GM12892 (cell line): ENCODE data around the gene DEGS1.

Experiments used
- POLR2A ChIP-seq: IDR thresholded peaks from 2 replicates; pipeline ENCODE4 v1.6.1; 2011; ENCODE audit warnings: low read depth, low read length, control low read depth
- POLR2AphosphoS5 ChIP-seq: IDR thresholded peaks from 2 replicates; pipeline ENCODE4 v1.6.1; 2011; ENCODE audit warnings: low read depth, low read length, control low read depth

DNA sequence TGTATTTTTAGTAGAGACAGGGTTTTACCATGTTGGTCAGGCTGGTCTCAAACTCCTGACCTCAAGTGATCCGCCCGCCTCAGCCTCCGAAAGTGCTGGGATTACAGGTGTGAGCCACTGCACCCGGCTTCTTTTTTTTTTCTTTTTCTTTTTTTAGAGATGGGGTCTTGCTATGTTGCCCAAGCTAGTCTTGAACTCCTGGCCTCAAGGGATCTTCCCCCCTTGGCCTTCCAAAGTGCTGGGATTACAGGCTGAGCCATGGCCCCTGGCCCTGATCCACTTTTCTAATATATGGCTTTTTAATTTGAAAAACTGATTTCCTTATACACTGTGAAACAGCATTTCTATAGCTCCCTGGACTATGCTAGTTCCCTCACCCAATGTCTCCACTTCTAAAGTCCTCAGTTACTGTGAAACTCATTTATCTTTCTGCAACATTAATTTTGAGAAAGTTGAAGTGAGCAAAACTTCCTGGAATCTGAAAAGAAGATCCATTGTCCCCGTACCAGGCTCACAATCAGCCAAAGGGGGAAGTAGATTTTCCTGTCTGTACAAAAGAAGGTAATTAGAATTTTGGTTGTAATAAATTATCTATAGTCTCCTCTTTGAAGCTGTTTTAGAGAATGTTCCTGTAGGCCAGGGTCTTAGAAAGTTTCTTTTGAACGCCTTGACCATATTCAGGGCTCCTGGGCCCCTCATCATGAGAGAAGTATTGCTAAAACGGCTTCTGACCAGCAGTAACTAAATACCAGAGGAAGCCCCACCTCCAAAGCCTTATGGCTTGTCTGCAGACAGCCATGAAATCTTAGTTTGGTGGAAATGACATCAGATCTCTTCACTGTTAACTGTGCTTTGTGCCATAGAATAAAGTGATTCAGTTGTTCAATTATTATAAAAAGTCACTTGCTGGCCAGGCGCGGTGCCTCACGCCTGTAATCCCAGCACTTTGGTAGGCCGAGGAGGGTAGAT, 34.9 kb downstream of the DEGS1 start:
- no peak for TF ChIP-seq POLR2A
- TF ChIP-seq POLR2AphosphoS5 = no peak
